Breast epithelium (tissue), 3 donors: Measurements from ENCODE around the gene MICALL2.

Experiments
- CTCF ChIP-seq, 3 donors: fragments of 450-650 bp; IDR thresholded peaks; one replicate each; pipeline ENCODE4 v1.5.1; 2016 to 2017; ENCODE audit warnings: antibody characterized with exemption in 3 of 3, mild to moderate bottlenecking in 3 of 3, moderate library complexity in 3 of 3
- POLR2A ChIP-seq: fragments of 450-650 bp; IDR thresholded peaks from one replicate; pipeline ENCODE4 v1.6.1; 2016; ENCODE audit warnings: antibody characterized with exemption, mild to moderate bottlenecking, moderate library complexity
- POLR2AphosphoS5 ChIP-seq, 3 donors: sonication (generic); formaldehyde crosslinking; IDR thresholded peaks; one replicate each; pipeline ENCODE4 v1.6.1; 2017; ENCODE audit warnings: antibody characterized with exemption in 3 of 3

DNA sequence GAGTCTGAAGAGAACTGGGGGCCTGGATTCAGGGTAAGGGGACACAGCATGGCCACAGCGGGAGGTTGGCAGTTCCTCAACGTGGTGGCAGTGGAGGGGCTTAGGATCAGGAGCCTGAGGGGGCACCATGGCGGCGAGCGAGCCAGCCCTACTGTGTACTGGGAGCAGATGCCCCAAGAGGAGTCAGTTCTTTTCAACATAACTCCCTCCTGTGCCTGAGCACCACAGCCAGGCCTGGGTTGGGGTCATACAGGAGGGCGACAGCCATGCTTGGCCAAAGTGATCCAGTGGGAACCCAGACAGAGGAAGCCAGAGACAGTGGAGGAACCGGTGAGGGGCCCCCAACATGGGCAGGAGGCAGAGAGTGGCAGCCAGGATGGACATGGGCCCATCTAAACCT lies 65.8 kb downstream of the MICALL2 start:
- TF ChIP-seq CTCF (IDR thresholded peaks at IDR 0.05) (no peak), POLR2A (no peak), POLR2AphosphoS5 (IDR thresholded peaks at IDR 0.05) (no peak)
